ENCODE measurements around the gene BICD1.

- TF ChIP-seq CTCF (IDR thresholded peaks at IDR 0.05; ENCODE audit: borderline replicate concordance, extremely low read depth, low read length, poor library complexity, severe bottlenecking) (no peak), EZH2 (IDR thresholded peaks at IDR 0.05; ENCODE audit: borderline replicate concordance, low read depth, low read length, severe bottlenecking) (no peak)
Observed at GRCh38 chr12:32307326-32307725, 200.7 kb downstream of the BICD1 start.

Measured in DND-41 (cell line).